HepG2 (cell line): ENCODE results near the gene ARHGAP10. TPM values are rescaled to one million over a fixed set of nuclear protein-coding genes. Genes with fewer than 3 reads are reported as not detected.
A peak's percentile ranks its signal among the peaks of the same experiment; 100 is the strongest.

ENCODE experiments used
- ATAC-seq: fragments of 200-7000 bp; cut with Tn5 transposase; 3 replicates; pipeline ENCODE4 v1.9.1; 2020; ENCODE audit warnings: mild to moderate bottlenecking, moderate library complexity
- BruUV-seq: library from RNA; stranded (reverse); fragments of 400-500 nt; replicated peaks from 2 replicates; lab custom pipeline; 2021; lab: Mats Ljungman, UMichigan
- CTCF ChIA-PET: fragments of 300-600 bp; formaldehyde crosslinking; extraction: SDS; loops from one replicate; lab custom pipeline; 2021; ENCODE audit warnings: low total read pairs, inconsistent platforms, low intra/inter-chr PET ratio; lab: Yijun Ruan, JAX
- POLR2A ChIA-PET: fragments of 350-600 bp; sonication (Branson Sonifier 250); formaldehyde crosslinking; loops from one replicate; lab custom pipeline; 2020; ENCODE audit warnings: antibody characterized with exemption, inconsistent platforms; lab: Yijun Ruan, JAX
- DNase-seq: peaks from one replicate; pipeline ENCODE4 v3.0.0-alpha.2; 2015; ENCODE audit warnings: low spot score
- FAIRE-seq: peaks from 3 replicates; lab custom pipeline; 2011; peaks lifted over from hg19 to GRCh38; lab: Jason Lieb, UNC
- H2AFZ ChIP-seq: one replicate; pipeline ENCODE4 v1.6.1; 2011; ENCODE audit warnings: low read length, inconsistent platforms
- H3K27ac ChIP-seq: fragments of 300-600 bp; 3 replicates; pipeline ENCODE4 v1.8.0; 2011; ENCODE audit warnings: mixed run types, mild to moderate bottlenecking, mixed read lengths, low read length, inconsistent platforms; ENCODE audit not compliant: insufficient read depth; ENCODE audit errors: extremely low read length
- H3K27me3 ChIP-seq, 2 experiments: fragments of 200-600 bp in 1 of 2; 2 replicates in 1 of 2; 3 replicates in 1 of 2; pipeline versions ENCODE4 v1.6.0 to v1.8.0; 2011; ENCODE audit warnings: low read length in 2 of 2, mild to moderate bottlenecking in 2 of 2, moderate library complexity in 2 of 2, inconsistent platforms in 1 of 2; ENCODE audit not compliant: insufficient read depth in 2 of 2, control insufficient read depth in 1 of 2
- H3K36me3 ChIP-seq, 2 experiments: fragments of 200-600 bp in 1 of 2; replicated peaks in 1 of 2; 2 replicates in 1 of 2; 3 replicates in 1 of 2; pipeline versions ENCODE4 v1.5.1 to v1.8.0; 2011; ENCODE audit warnings: low read length in 2 of 2, inconsistent platforms in 1 of 2; ENCODE audit not compliant: insufficient read depth in 2 of 2, control insufficient read depth in 1 of 2
- H3K4me1 ChIP-seq: 2 replicates; pipeline ENCODE4 v1.5.1; 2012; ENCODE audit warnings: low read length, inconsistent platforms; ENCODE audit not compliant: insufficient read depth
- H3K4me2 ChIP-seq: 2 replicates; pipeline ENCODE4 v1.6.0; 2011; ENCODE audit warnings: low read depth, low read length, inconsistent platforms
- H3K4me3 ChIP-seq, 3 experiments: fragments of 200-600 bp in 1 of 3; sonication (generic), shearing (Covaris generic) in 1 of 3; replicated peaks in 1 of 3; 2 replicates each; pipeline ENCODE4 v1.5.1; 2011 to 2016; ENCODE audit warnings: low read length in 3 of 3, inconsistent platforms in 2 of 3, low read depth in 2 of 3, mild to moderate bottlenecking in 2 of 3, control low read depth in 1 of 3, mixed read lengths in 1 of 3; ENCODE audit not compliant: insufficient read depth in 1 of 3
- H3K79me2 ChIP-seq: one replicate; pipeline ENCODE4 v1.6.1; 2011; ENCODE audit warnings: low read length, inconsistent platforms; ENCODE audit not compliant: insufficient read depth
- H3K9ac ChIP-seq: 2 replicates; pipeline ENCODE4 v1.6.0; 2011; ENCODE audit warnings: mild to moderate bottlenecking, low read depth, low read length, inconsistent platforms; ENCODE audit not compliant: insufficient read depth
- H3K9me3 ChIP-seq: 2 replicates; pipeline ENCODE4 v1.5.1; 2012; ENCODE audit warnings: mild to moderate bottlenecking, low read length
- H4K20me1 ChIP-seq: 2 replicates; pipeline ENCODE4 v1.6.0; 2011; ENCODE audit warnings: inconsistent platforms, mild to moderate bottlenecking, low read length, moderate library complexity; ENCODE audit not compliant: insufficient read depth
- ARNT2 ChIP-seq: sonication (generic); formaldehyde crosslinking; IDR thresholded peaks from 2 replicates; pipeline ENCODE4 v1.8.0; 2022; ENCODE audit warnings: mild to moderate bottlenecking, low read depth, missing genetic modification reagents, moderate library complexity
- HIC2 ChIP-seq: sonication (generic); formaldehyde crosslinking; IDR thresholded peaks from 2 replicates; pipeline ENCODE4 v1.9.0; 2022; ENCODE audit warnings: low read depth, missing genetic modification reagents
- NBN ChIP-seq: fragments of 450-650 bp; conservative IDR thresholded peaks from 2 replicates; pipeline ENCODE4 v1.6.1; 2017
- RARA ChIP-seq: IDR thresholded peaks from 2 replicates; pipeline ENCODE4 v1.6.1; 2016; ENCODE audit warnings: missing genetic modification reagents, missing compliant biosample characterization
- RBFOX2 ChIP-seq: fragments of 200-400 bp; formaldehyde crosslinking; IDR thresholded peaks from 2 replicates; pipeline ENCODE4 v1.6.1; 2017; ENCODE audit warnings: low read depth, mild to moderate bottlenecking, low read length
- ZNF30 ChIP-seq: sonication (generic); formaldehyde crosslinking; IDR thresholded peaks from 2 replicates; pipeline ENCODE4 v1.5.0; 2020; ENCODE audit warnings: mild to moderate bottlenecking, missing genetic modification reagents
- ZNF512 ChIP-seq: sonication (generic); formaldehyde crosslinking; IDR thresholded peaks from 2 replicates; pipeline ENCODE4 v1.4.0; 2020; ENCODE audit warnings: mild to moderate bottlenecking, missing genetic modification reagents
- ZNF841 ChIP-seq: sonication (generic); formaldehyde crosslinking; IDR thresholded peaks from 2 replicates; pipeline ENCODE4 v1.8.1; 2023; ENCODE audit warnings: missing genetic modification reagents, borderline replicate concordance
- WGBS: methylation state at CpG from one replicate; pipeline ENCODE4 v1.1.6; 2017; ENCODE audit warnings: low lambda C conversion rate; 5-methylcytosine and 5-hydroxymethylcytosine counted together
- in situ Hi-C: cut with HindIII; loops from 2 replicates; pipeline ENCODE4 v1.10.0; 2017; ENCODE audit warnings: low pct_unique_long_range_greater_than_20kb; ENCODE audit not compliant: extremely low pct_ligation_motif_present
- intact Hi-C: fragments of 100-400 bp; cut with micrococcal nuclease; formaldehyde crosslinking; loops from one replicate; pipeline ENCODE4 v1.10.0; 2022; ENCODE audit not compliant: unreplicated experiment
- polyA plus RNA-seq, 8 experiments: library from polyadenylated mRNA; depleted of rRNA in 3 of 8; stranded (reverse) in 7 of 8; unstranded in 1 of 8; fragments of >200 nt; fragmentation: Illumina TruSeq in 4 of 8; extraction: Trizol in 4 of 8; gene quantifications; 2 replicates each; pipeline versions ENCODE4 v1.2.1 to v1.2.3, GENCODE V29; 2011 to 2016; ENCODE audit warnings: low read depth in 4 of 8, missing spikeins in 1 of 8, mixed read lengths in 1 of 8; ENCODE audit not compliant: insufficient read depth in 1 of 8
- total RNA-seq, 5 experiments: library from RNA; depleted of rRNA; stranded (reverse); fragments of >200 nt; fragmentation: Illumina TruSeq; extraction: Trizol; gene quantifications; 2 replicates each; pipeline ENCODE4 v1.2.3, GENCODE V29; 2016; ENCODE audit warnings: low read depth in 1 of 5

The ARHGAP10 gene
- total and polyA plus RNA-seq, 2 of the 13 experiments (the other 11 are each of a cell fraction or from before 2014, with no cell fraction given) = 0.45 to 1.6 TPM

GRCh38 chr4:147836807-147837206, 104.9 kb downstream of the ARHGAP10 start (continued):
- TF ChIP-seq ZNF841 (no peak), NBN (no peak), HIC2 (no peak), ZNF30 (CRISPR knock-in tag) (no peak), RBFOX2 (no peak), ARNT2 (no peak), ZNF512 (no peak)

GRCh38 chr4:147837435-147837834, 105.5 kb downstream of the ARHGAP10 start:
- H3K36me3 ChIP-seq = no peaks in the 10 kb centered on the region
- H3K9me3 ChIP-seq = no peaks in the 10 kb centered on the region
- no peaks in the 10 kb centered on the region for H4K20me1 ChIP-seq
- ATAC-seq (peak; percentile 90), FAIRE-seq (no peak), DNase-seq (peak; percentile 6)
- H3K27ac ChIP-seq = no peak overlapping the region
- no TSS peak for BruUV-seq
- no peaks in the 10 kb centered on the region for H3K4me1 ChIP-seq
- no peaks in the 10 kb centered on the region for H3K79me2 ChIP-seq
- in situ Hi-C loops (no loop called here), intact Hi-C loops (no loop called here)
- H3K27me3 ChIP-seq = no peaks in the 10 kb centered on the region
- WGBS = 22% methylated on average over 1 of the region's 1 CpG
- H2AFZ ChIP-seq = no peak overlapping the region
- no peak overlapping the region for H3K4me2 ChIP-seq
- ChIA-PET POLR2A (no interaction called here), CTCF (no interaction called here)
- no peak for TF ChIP-seq RARA (CRISPR knock-in tag)
- no peak overlapping the region for H3K9ac ChIP-seq
- no peak overlapping the region for H3K4me3 ChIP-seq
